HEK293 (cell line): ENCODE data around the gene PKP3.

Experiments used
- CTCF ChIA-PET: fragments of 350-600 bp; formaldehyde crosslinking; extraction: SDS; loops from one replicate; lab custom pipeline; 2021; ENCODE audit warnings: antibody characterized with exemption; lab: Yijun Ruan, JAX
- POLR2A ChIA-PET: fragments of 300-600 bp; formaldehyde crosslinking; extraction: SDS; loops from one replicate; lab custom pipeline; 2020; ENCODE audit warnings: antibody characterized with exemption, inconsistent platforms; lab: Yijun Ruan, JAX
- H3K27ac ChIP-seq: fragments of 200-500 bp; sonication (Bioruptor generic); 2 replicates; pipeline ENCODE4 v1.5.1; 2014; ENCODE audit warnings: low read depth, low read length, control low read depth, inconsistent platforms; ENCODE audit errors: extremely low read depth
- H3K36me3 ChIP-seq, 2 experiments: fragments of 200-500 bp in 1 of 2; sonication (Bioruptor generic) in 1 of 2; 1 replicate in 1 of 2; 2 replicates in 1 of 2; pipeline ENCODE4 v1.5.1; 2014 to 2017; ENCODE audit warnings: inconsistent platforms in 2 of 2, low read length in 2 of 2; ENCODE audit not compliant: control insufficient read depth in 2 of 2, insufficient read depth in 1 of 2
- H3K4me1 ChIP-seq: fragments of 200-500 bp; sonication (Bioruptor generic); 2 replicates; pipeline ENCODE4 v1.5.1; 2014; ENCODE audit warnings: mild to moderate bottlenecking, low read length, inconsistent platforms; ENCODE audit not compliant: control insufficient read depth, insufficient read depth
- H3K4me3 ChIP-seq: 2 replicates; pipeline ENCODE4 v1.5.1; 2011; ENCODE audit warnings: low read depth, mild to moderate bottlenecking, control low read depth, low read length, moderate library complexity
- H3K9me3 ChIP-seq: fragments of 200-500 bp; sonication (Bioruptor generic); 2 replicates; pipeline ENCODE4 v1.5.1; 2014; ENCODE audit warnings: low read depth, low read length, inconsistent platforms; ENCODE audit not compliant: control insufficient read depth, insufficient read depth
- GLI2 ChIP-seq: fragments of 450-650 bp; formaldehyde crosslinking; IDR thresholded peaks from 2 replicates; pipeline ENCODE4; 2017; ENCODE audit warnings: missing biosample characterization, missing genetic modification characterization, low read depth, borderline replicate concordance
- GLI4 ChIP-seq: fragments of 450-650 bp; formaldehyde crosslinking; IDR thresholded peaks from 2 replicates; pipeline ENCODE4 v1.5.1; 2016; ENCODE audit warnings: missing biosample characterization, missing genetic modification characterization
- MEIS1 ChIP-seq: sonication (generic); formaldehyde crosslinking; IDR thresholded peaks from 2 replicates; pipeline ENCODE4 v1.8.1; 2022; ENCODE audit warnings: missing genetic modification reagents, mild to moderate bottlenecking, borderline replicate concordance
- MZF1 ChIP-seq: fragments of 450-650 bp; formaldehyde crosslinking; IDR thresholded peaks from 2 replicates; pipeline ENCODE4 v1.5.1; 2017; ENCODE audit warnings: missing biosample characterization, missing genetic modification characterization, borderline replicate concordance
- PRDM10 ChIP-seq: fragments of 450-650 bp; formaldehyde crosslinking; IDR thresholded peaks from 2 replicates; pipeline ENCODE4 v1.5.1; 2016; ENCODE audit warnings: missing biosample characterization, missing genetic modification characterization
- SP3 ChIP-seq: fragments of 450-650 bp; formaldehyde crosslinking; IDR thresholded peaks from 2 replicates; pipeline ENCODE4 v1.5.1; 2016; ENCODE audit warnings: missing biosample characterization, missing genetic modification characterization
- ZBTB44 ChIP-seq: fragments of 450-650 bp; IDR thresholded peaks from 2 replicates; pipeline ENCODE4 v1.5.1; 2018; ENCODE audit warnings: missing biosample characterization, mild to moderate bottlenecking, missing genetic modification characterization
- ZBTB7A ChIP-seq: fragments of 450-650 bp; formaldehyde crosslinking; IDR thresholded peaks from 2 replicates; pipeline ENCODE4 v1.5.1; 2016; ENCODE audit warnings: low read depth, missing biosample characterization, missing genetic modification characterization
- ZEB2 ChIP-seq: fragments of 450-650 bp; formaldehyde crosslinking; IDR thresholded peaks from 2 replicates; pipeline ENCODE4 v1.5.1; 2016; ENCODE audit warnings: missing biosample characterization, missing genetic modification characterization
- ZNF132 ChIP-seq: fragments of 450-650 bp; formaldehyde crosslinking; IDR thresholded peaks from 2 replicates; pipeline ENCODE4 v1.5.1; 2017; ENCODE audit warnings: missing biosample characterization, missing genetic modification characterization, borderline replicate concordance
- ZNF169 ChIP-seq: fragments of 450-650 bp; formaldehyde crosslinking; IDR thresholded peaks from 2 replicates; pipeline ENCODE4 v1.5.1; 2016; ENCODE audit warnings: missing biosample characterization, missing genetic modification characterization
- ZNF202 ChIP-seq: fragments of 450-650 bp; formaldehyde crosslinking; IDR thresholded peaks from 2 replicates; pipeline ENCODE4 v1.5.1; 2016; ENCODE audit warnings: missing biosample characterization, missing genetic modification characterization, borderline replicate concordance
- ZNF211 ChIP-seq: fragments of 450-650 bp; formaldehyde crosslinking; IDR thresholded peaks from 2 replicates; pipeline ENCODE4 v1.5.1; 2016; ENCODE audit warnings: low read depth, missing biosample characterization, missing genetic modification characterization
- ZNF280C ChIP-seq: fragments of 450-650 bp; formaldehyde crosslinking; IDR thresholded peaks from 2 replicates; pipeline ENCODE4 v1.5.1; 2016; ENCODE audit warnings: missing biosample characterization, missing genetic modification characterization
- ZNF37A ChIP-seq: fragments of 450-650 bp; IDR thresholded peaks from 2 replicates; pipeline ENCODE4 v1.5.1; 2018; ENCODE audit warnings: missing biosample characterization, missing genetic modification characterization
- ZNF544 ChIP-seq: fragments of 450-650 bp; formaldehyde crosslinking; IDR thresholded peaks from 2 replicates; pipeline ENCODE4 v1.5.0; 2017; ENCODE audit warnings: missing biosample characterization, missing genetic modification characterization
- ZNF621 ChIP-seq: fragments of 450-650 bp; formaldehyde crosslinking; IDR thresholded peaks from 2 replicates; pipeline ENCODE4 v1.5.1; 2017; ENCODE audit warnings: missing biosample characterization, missing genetic modification characterization
- ZNF624 ChIP-seq: fragments of 450-650 bp; formaldehyde crosslinking; IDR thresholded peaks from 2 replicates; pipeline ENCODE4 v1.5.1; 2017; ENCODE audit warnings: missing biosample characterization, missing genetic modification characterization
- ZNF664 ChIP-seq: fragments of 450-650 bp; formaldehyde crosslinking; IDR thresholded peaks from 2 replicates; pipeline ENCODE4 v1.5.1; 2016; ENCODE audit warnings: missing biosample characterization, missing genetic modification characterization
- ZNF670 ChIP-seq: fragments of 450-650 bp; formaldehyde crosslinking; IDR thresholded peaks from 2 replicates; pipeline ENCODE4 v1.5.1; 2016; ENCODE audit warnings: missing biosample characterization, missing genetic modification characterization, low read depth
- TF ChIP-seq, protein P1 (sequence below): fragments of 450-650 bp; formaldehyde crosslinking; IDR thresholded peaks from 2 replicates; pipeline ENCODE4 v1.5.1; 2017; ENCODE audit warnings: missing biosample characterization, missing genetic modification characterization
- TF ChIP-seq, protein P2 (sequence below): fragments of 450-650 bp; formaldehyde crosslinking; IDR thresholded peaks from 2 replicates; pipeline ENCODE4 v1.5.1; 2016; ENCODE audit warnings: missing biosample characterization, missing genetic modification characterization

PKP3 gene

DNA sequence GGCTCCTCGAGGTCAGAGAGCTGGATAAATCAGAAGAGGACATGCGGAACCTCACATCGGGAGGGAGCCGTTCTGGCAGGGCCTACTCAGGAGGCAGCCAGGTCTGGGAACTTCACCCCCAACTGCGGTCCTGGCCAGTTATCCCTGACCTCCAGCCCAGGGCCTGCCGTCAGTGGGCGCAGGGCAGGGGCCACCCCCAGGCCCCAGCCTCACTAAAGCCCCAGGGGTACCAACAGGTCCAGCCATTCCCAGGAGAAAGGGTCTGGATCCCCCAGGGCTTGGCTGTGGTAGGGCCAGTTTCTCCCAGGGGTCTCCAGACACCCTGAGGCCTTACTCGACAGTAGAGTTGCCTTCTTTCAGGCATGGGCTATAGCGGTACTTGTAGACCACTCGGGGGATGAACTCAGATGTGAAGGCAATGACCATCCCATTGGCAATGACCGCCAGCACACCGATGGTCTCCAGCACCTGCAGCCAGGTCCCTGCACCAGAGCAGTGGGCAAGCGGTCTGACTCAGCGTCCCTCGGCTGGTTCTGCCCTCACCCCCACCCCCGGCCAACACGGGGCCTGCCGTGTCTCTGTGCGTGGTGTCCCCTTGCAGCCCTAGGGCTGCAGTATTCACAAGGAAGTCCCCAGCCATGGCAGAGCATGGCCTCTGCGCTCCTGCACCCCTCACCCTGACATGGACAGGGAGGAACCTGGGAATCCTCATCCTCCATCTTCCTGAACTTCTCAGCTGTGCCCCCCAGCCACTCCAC, 25.4 kb downstream of the PKP3 start (continued):
- TF ChIP-seq MZF1 (tag by site-specific recombination) (no peak), PRDM10 (no peak), SP3 (tag by site-specific recombination) (no peak), ZNF280C (no peak)

DNA sequence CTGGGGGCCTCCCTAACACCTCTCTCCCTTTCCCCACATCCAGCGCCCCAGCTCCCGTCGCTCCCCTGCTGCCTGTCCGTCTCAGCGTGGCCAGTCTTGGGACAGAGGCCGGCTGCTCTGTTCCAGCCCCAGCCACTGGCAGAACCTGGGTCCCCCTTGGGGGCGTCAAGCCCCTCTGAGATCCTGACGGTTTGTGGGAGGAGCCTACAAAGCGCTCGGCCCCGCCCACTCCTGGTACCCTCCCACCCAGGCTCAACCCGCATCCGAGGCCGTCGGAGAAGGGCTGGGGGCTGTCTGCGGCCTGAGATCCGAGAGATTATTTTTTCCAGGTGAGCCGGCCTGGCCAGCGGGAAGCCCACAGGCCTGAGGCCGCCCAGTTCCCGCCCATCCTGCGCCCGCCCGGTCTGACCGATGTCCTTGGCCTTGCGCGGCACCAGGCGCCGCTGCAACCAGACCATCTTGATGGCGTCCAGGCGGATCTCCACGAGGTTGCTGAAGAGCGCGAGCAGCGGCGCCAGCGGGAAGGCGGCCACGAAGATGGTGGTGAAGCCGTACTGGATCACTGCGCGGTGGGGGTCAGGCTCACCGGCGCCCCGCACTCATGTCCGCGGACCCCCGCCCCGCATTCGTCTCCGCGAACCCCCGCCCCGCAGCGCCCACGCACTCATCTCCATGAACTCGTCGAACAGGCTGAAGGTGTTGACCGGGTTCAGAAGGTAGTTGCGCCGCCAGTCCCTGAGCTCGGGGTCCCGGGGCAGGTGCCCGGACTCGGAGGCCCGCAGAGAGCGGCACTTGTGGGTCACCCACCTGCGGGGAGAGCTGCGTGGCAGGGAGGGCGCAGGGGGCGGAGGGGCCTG, 26.3 kb downstream of the PKP3 start:
- Histone ChIP-seq H3K27ac (no peak overlapping the region), H3K4me3 (no peak overlapping the region), H3K9me3 (no peaks in the 10 kb centered on the region), H3K4me1 (no peaks in the 10 kb centered on the region), H3K36me3 (no peaks in the 10 kb centered on the region)
- CTCF ChIA-PET, result no interaction called here
- TF ChIP-seq ZBTB44 (tag by site-specific recombination) (no peak), ZNF670 (no peak), ZNF544 (no peak), ZNF664 (tag by site-specific recombination) (no peak), ZNF211 (tag by site-specific recombination) (no peak)
- POLR2A ChIA-PET, result no interaction called here

DNA sequence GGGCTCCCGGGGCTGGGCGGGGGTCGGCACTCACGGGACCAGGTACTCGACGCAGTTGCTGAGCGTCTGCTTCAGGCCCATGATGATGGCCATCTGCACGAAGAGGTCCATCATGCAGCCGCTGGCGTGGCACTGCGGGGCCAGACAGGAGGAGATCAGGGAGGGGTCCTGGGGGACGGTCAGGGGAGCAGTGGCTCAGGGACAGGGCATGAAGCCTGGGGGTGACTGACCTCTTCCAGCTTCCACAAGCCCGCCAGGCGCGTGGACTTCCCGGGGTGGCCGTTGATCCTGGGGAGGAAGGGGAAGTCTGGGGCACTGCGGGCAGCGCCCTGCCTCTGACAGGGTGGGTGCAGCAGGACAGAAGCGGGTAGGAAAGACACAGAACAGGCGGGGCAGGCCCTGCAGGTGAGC, 26.9 kb downstream of the PKP3 start:
- ChIA-PET CTCF (no interaction called here), POLR2A (no interaction called here)
- no peaks in the 10 kb centered on the region for H3K4me1 ChIP-seq
- H3K9me3 ChIP-seq, result no peaks in the 10 kb centered on the region
- H3K36me3 ChIP-seq, result no peaks in the 10 kb centered on the region
- H3K4me3 ChIP-seq, result no peak overlapping the region
- no peak overlapping the region for H3K27ac ChIP-seq
- TF ChIP-seq GLI4 (tag by site-specific recombination) (no peak), ZNF169 (no peak), GLI2 (no peak), ZNF132 (tag by site-specific recombination) (no peak), ZBTB7A (tag by site-specific recombination) (no peak), ZNF37A (no peak), ZEB2 (tag by site-specific recombination) (no peak), MEIS1 (CRISPR knock-in tag) (no peak), ZNF624 (tag by site-specific recombination) (no peak), ZNF202 (tag by site-specific recombination) (no peak), ZNF621 (tag by site-specific recombination) (no peak)
- TF ChIP-seq, protein P1, sequence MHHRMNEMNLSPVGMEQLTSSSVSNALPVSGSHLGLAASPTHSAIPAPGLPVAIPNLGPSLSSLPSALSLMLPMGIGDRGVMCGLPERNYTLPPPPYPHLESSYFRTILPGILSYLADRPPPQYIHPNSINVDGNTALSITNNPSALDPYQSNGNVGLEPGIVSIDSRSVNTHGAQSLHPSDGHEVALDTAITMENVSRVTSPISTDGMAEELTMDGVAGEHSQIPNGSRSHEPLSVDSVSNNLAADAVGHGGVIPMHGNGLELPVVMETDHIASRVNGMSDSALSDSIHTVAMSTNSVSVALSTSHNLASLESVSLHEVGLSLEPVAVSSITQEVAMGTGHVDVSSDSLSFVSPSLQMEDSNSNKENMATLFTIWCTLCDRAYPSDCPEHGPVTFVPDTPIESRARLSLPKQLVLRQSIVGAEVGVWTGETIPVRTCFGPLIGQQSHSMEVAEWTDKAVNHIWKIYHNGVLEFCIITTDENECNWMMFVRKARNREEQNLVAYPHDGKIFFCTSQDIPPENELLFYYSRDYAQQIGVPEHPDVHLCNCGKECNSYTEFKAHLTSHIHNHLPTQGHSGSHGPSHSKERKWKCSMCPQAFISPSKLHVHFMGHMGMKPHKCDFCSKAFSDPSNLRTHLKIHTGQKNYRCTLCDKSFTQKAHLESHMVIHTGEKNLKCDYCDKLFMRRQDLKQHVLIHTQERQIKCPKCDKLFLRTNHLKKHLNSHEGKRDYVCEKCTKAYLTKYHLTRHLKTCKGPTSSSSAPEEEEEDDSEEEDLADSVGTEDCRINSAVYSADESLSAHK (tag by site-specific recombination), result no peak
- TF ChIP-seq, protein P2, sequence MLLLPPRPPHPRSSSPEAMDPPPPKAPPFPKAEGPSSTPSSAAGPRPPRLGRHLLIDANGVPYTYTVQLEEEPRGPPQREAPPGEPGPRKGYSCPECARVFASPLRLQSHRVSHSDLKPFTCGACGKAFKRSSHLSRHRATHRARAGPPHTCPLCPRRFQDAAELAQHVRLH (tag by site-specific recombination), result no peak
